Measurements from ENCODE around the gene MSI2. TPM values are rescaled to one million over a fixed set of nuclear protein-coding genes. Genes with fewer than 3 reads are reported as not detected.

The MSI2 gene
- total RNA-seq, 4 donors from 2014 or later, result 60.7 to 101 (median 70.9) TPM

DNA sequence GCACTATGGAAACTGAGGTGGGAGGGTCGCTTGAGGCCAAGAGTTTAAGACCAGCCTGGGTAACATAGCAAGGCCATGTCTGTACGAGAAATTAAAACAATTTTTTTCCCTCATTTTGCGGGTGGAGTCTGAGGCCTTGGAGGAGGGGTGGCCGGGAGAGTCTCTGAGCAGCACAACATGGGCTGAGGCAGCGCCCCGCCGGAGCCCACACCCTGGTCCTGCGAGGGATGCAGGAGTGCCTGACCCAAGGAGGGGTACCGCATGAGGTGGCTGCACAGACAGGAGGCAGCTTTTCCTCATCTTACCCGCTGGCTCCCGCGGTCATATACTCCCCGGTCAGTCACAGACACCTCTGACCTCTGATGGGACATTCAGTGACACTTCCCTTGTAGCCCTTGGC, 67.7 kb downstream of the MSI2 start:
- 96% methylated on average over 13 of the region's 13 CpGs for WGBS, 2 donors
- intact Hi-C loops (cut with DNase I), result no loop called here

DNA sequence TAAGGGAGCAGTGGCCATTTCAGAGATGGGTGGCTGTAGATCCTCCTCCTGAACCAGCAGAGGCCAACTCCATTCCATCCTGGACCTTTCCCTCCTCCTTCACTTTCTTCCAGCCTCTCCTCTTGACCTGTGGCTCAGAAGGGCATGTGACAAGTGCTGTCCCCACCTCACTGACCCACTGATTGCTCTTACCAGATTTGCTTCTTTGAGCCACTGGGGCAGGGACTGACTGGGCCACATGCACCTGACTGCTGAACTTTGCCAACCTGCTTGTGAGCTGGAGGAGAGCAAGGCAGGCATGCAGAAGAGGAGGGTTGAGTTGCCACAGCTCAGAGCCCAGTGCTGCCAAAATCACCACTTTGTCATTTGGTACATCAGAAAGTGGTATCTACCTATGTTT, 68.3 kb downstream of the MSI2 start:
- peaks cover 0 to 16% of the 10 kb centered on the region in 2 donors for H3K4me1 ChIP-seq
- no peaks in the 10 kb centered on the region for H3K9me3 ChIP-seq
- no peaks in the 10 kb centered on the region for H3K36me3 ChIP-seq
- DNase-seq, result peak; percentile 79 to 80
- H3K27me3 ChIP-seq, result no peaks in the 10 kb centered on the region
- intact Hi-C loops (cut with DNase I), result no loop called here
- H3K4me3 ChIP-seq (replicated peaks in 1 of 3), result no peak overlapping the region
- peak overlapping the region in 1 of 3 donors; percentile 33 for H3K27ac ChIP-seq
- no peak for TF ChIP-seq POLR2A (IDR thresholded peaks at IDR 0.05)
- TF ChIP-seq, protein P1, sequence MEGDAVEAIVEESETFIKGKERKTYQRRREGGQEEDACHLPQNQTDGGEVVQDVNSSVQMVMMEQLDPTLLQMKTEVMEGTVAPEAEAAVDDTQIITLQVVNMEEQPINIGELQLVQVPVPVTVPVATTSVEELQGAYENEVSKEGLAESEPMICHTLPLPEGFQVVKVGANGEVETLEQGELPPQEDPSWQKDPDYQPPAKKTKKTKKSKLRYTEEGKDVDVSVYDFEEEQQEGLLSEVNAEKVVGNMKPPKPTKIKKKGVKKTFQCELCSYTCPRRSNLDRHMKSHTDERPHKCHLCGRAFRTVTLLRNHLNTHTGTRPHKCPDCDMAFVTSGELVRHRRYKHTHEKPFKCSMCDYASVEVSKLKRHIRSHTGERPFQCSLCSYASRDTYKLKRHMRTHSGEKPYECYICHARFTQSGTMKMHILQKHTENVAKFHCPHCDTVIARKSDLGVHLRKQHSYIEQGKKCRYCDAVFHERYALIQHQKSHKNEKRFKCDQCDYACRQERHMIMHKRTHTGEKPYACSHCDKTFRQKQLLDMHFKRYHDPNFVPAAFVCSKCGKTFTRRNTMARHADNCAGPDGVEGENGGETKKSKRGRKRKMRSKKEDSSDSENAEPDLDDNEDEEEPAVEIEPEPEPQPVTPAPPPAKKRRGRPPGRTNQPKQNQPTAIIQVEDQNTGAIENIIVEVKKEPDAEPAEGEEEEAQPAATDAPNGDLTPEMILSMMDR (IDR thresholded peaks at IDR 0.05), result no peak

More for the DNA sequence above, 67.7 kb downstream of the MSI2 start:
- Histone ChIP-seq H3K4me1 (peaks cover 0 to 12% of the 10 kb centered on the region in 2 donors), H3K4me3 (replicated peaks in 1 of 3) (no peak overlapping the region), H3K27me3 (no peaks in the 10 kb centered on the region), H3K36me3 (no peaks in the 10 kb centered on the region), H3K9me3 (no peaks in the 10 kb centered on the region), H3K27ac (peak overlapping the region in 1 of 3 donors; percentile 33)
- TF ChIP-seq, protein P1 (IDR thresholded peaks at IDR 0.05), result no peak
- TF ChIP-seq POLR2A (IDR thresholded peaks at IDR 0.05), result no peak
- DNase-seq, result no peak

DNA sequence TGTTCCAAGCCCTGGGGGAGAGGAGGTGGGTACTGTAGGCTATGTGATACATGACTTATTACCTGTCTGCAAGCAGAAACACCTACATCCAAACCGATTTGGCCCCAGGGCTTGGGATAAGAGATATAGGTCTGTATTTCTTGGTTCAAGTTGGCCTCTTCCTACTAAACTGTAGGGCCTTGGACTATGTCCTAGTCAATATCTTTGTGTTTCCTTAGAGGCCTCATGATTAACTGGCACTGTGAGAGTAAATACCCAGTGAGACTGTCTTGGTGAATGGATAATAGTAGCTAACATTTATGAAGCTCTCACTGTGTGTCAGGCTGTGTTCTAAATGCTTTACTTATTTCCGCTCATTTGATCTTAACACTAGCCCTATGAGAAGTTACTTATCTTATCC, 70.0 kb downstream of the MSI2 start:
- no peaks in the 10 kb centered on the region for H3K9me3 ChIP-seq
- 96 to 97% methylated on average over 2 of the region's 2 CpGs for WGBS, 2 donors
- peaks cover 0 to 20% of the 10 kb centered on the region in 2 donors for H3K4me1 ChIP-seq
- no peaks in the 10 kb centered on the region for H3K36me3 ChIP-seq
- H3K4me3 ChIP-seq (replicated peaks in 1 of 3), result no peak overlapping the region
- TF ChIP-seq, protein P1 (IDR thresholded peaks at IDR 0.05), result no peak
- TF ChIP-seq POLR2A (IDR thresholded peaks at IDR 0.05), result no peak
- H3K27ac ChIP-seq, result no peak overlapping the region
- DNase-seq, result no peak
- intact Hi-C loops (cut with DNase I), result no loop called here
- H3K27me3 ChIP-seq, result no peaks in the 10 kb centered on the region

DNA sequence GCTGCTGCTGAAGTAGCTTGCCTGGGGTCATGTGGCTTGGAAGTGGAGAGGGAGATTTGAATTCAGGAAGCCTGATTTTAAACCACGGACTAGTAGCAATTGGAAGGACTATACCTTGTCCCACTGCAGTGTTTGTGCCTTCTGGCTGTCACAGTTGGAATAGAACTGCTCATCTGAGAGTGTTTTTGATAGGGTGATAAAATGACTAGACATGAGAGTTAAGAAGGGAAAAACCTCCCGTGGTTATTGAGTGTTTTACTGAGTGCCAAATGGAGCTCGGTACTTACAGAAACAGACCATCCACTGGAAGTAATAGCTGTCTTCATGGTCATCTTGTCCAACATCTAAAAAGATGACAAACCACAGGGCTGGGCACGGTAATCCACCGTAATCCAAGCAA, 70.4 kb downstream of the MSI2 start:
- no peak overlapping the region for H3K27ac ChIP-seq
- no peak for DNase-seq
- WGBS, 2 donors, result 86 to 87% methylated on average over 5 of the region's 5 CpGs
- H3K36me3 ChIP-seq, result no peaks in the 10 kb centered on the region
- H3K9me3 ChIP-seq, result no peaks in the 10 kb centered on the region
- no peak for TF ChIP-seq POLR2A (IDR thresholded peaks at IDR 0.05)
- TF ChIP-seq, protein P1 (IDR thresholded peaks at IDR 0.05), result no peak
- H3K27me3 ChIP-seq, result no peaks in the 10 kb centered on the region
- intact Hi-C loops (cut with DNase I), result no loop called here
- peaks cover 0 to 20% of the 10 kb centered on the region in 2 donors for H3K4me1 ChIP-seq
- no peak overlapping the region for H3K4me3 ChIP-seq (replicated peaks in 1 of 3)

DNA sequence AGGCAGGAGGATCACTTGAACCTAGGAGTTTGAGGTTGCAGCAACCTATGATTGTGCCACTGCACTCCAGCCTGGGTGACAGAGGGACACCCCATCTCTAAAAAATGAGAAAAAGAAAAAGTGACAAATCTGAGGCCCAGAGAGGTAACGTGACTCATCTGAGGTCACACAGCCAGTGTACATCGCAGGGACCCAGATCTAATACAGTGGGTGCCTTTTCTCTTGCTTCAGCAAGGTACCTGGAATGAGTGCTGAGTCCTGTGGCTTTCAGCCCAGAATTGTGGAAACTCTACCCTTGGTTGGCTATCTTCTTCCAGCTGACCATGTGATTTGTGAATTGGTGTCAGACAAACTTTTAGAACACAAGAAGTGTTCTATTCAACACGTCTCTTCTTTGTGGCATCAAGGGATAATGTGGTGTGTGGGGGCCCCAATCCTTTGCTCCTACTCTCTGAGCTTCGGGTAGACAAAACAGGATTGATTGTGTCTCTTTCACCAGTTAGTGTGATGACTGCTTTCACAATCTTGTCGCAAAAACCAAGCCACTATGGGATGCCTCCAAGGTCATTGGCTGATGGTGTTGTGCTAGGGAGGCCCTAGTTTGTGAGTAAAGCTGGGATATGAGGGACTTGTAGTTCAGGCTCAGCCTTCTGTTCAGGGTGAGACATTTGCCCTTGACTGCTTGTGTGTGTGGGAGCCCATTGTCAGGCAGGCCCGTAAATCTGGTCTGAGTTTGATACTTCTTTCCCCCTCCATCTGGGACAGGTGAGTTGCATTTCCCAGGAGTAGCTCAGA, 71.0 kb downstream of the MSI2 start:
- H3K27me3 ChIP-seq, result no peaks in the 10 kb centered on the region
- H3K4me3 ChIP-seq (replicated peaks in 1 of 3), result no peak overlapping the region
- TF ChIP-seq POLR2A (IDR thresholded peaks at IDR 0.05), result no peak
- TF ChIP-seq, protein P1 (IDR thresholded peaks at IDR 0.05), result no peak
- no peak for DNase-seq
- H3K4me1 ChIP-seq, result peaks cover 0 to 20% of the 10 kb centered on the region in 2 donors
- H3K27ac ChIP-seq, result no peak overlapping the region
- intact Hi-C loops (cut with DNase I), result no loop called here
- H3K9me3 ChIP-seq, result no peaks in the 10 kb centered on the region
- no peaks in the 10 kb centered on the region for H3K36me3 ChIP-seq
- WGBS, 2 donors, result 96 to 99% methylated on average over 6 of the region's 6 CpGs

Data from thyroid gland (tissue), 4 donors.